GM12878 (cell line): Measurements from ENCODE around the gene PCDHGA2. TPM values are rescaled to one million over a fixed set of nuclear protein-coding genes. Genes with fewer than 3 reads are reported as not detected.

Source experiments
- ATAC-seq: fragments of 200-7000 bp; cut with Tn5 transposase; 3 replicates; pipeline ENCODE4 v1.9.1; 2020; ENCODE audit warnings: mild to moderate bottlenecking, moderate library complexity
- BruUV-seq: library from RNA; stranded (reverse); fragments of 400-500 nt; replicated peaks from 2 replicates; lab custom pipeline; 2021; lab: Mats Ljungman, UMichigan
- CTCF ChIA-PET: fragments of 300-600 bp; sonication (Branson Sonifier 250); formaldehyde crosslinking; extraction: SDS; loops from one replicate; lab custom pipeline; 2021; ENCODE audit warnings: inconsistent platforms; lab: Yijun Ruan, JAX
- POLR2A ChIA-PET: fragments of 350-600 bp; formaldehyde crosslinking; extraction: SDS; loops from one replicate; lab custom pipeline; 2021; ENCODE audit warnings: inconsistent platforms; lab: Charles Lee
- RAD21 ChIA-PET: fragments of 300-600 bp; sonication (Branson Sonifier 250); formaldehyde crosslinking; loops from one replicate; lab custom pipeline; 2023; ENCODE audit warnings: antibody characterized with exemption; ENCODE audit not compliant: unreplicated experiment; lab: Charles Lee
- SMC1A ChIA-PET: fragments of 300-600 bp; sonication (Branson Sonifier 250); formaldehyde crosslinking; loops from one replicate; lab custom pipeline; 2023; ENCODE audit not compliant: unreplicated experiment, uncharacterized antibody; lab: Charles Lee
- DNase-seq: peaks from one replicate; pipeline ENCODE4 v3.0.0-alpha.2; 2011; ENCODE audit warnings: low read depth, low spot score
- FAIRE-seq: peaks from 3 replicates; lab custom pipeline; 2011; peaks lifted over from hg19 to GRCh38; lab: Jason Lieb, UNC
- H2AFZ ChIP-seq: 2 replicates; pipeline ENCODE4 v1.6.0; 2011; ENCODE audit warnings: low read depth, low read length, control low read depth; ENCODE audit not compliant: control insufficient read depth
- H3K27ac ChIP-seq: 2 replicates; pipeline ENCODE4 v1.5.1; 2011; ENCODE audit warnings: control low read depth; ENCODE audit not compliant: control insufficient read depth, insufficient read depth
- H3K27me3 ChIP-seq, 2 experiments: replicated peaks in 1 of 2; 2 replicates each; pipeline versions ENCODE4 v1.6.0 to v1.6.1; 2011; ENCODE audit warnings: low read length in 1 of 2; ENCODE audit not compliant: control insufficient read depth in 2 of 2, insufficient read depth in 2 of 2
- H3K36me3 ChIP-seq, 2 experiments: 2 replicates each; pipeline ENCODE4 v1.5.1; 2011; ENCODE audit warnings: low read length in 1 of 2; ENCODE audit not compliant: control insufficient read depth in 2 of 2, insufficient read depth in 2 of 2
- H3K4me1 ChIP-seq: 2 replicates; pipeline ENCODE4 v1.6.1; 2011; ENCODE audit warnings: mild to moderate bottlenecking, low read length, moderate library complexity, mixed read lengths; ENCODE audit not compliant: control insufficient read depth, insufficient read depth
- H3K4me2 ChIP-seq: 2 replicates; pipeline ENCODE4 v1.6.0; 2011; ENCODE audit warnings: control low read depth; ENCODE audit not compliant: control insufficient read depth, insufficient read depth
- H3K4me3 ChIP-seq: fragments of 200-600 bp; sonication (generic); 2 replicates; pipeline ENCODE4 v1.5.1; 2016
- H3K79me2 ChIP-seq: 2 replicates; pipeline ENCODE4 v1.6.0; 2011; ENCODE audit warnings: low read length; ENCODE audit not compliant: control insufficient read depth, insufficient read depth
- H3K9ac ChIP-seq: 2 replicates; pipeline ENCODE4 v1.8.0; 2011; ENCODE audit warnings: low read length, control low read depth, mixed read lengths; ENCODE audit not compliant: control insufficient read depth, insufficient read depth
- H3K9me3 ChIP-seq: replicated peaks from 3 replicates; pipeline ENCODE4 v1.5.1; 2011; ENCODE audit warnings: mild to moderate bottlenecking, low read length; ENCODE audit not compliant: control insufficient read depth, insufficient read depth
- H4K20me1 ChIP-seq: 2 replicates; pipeline ENCODE4 v1.6.0; 2011; ENCODE audit not compliant: control insufficient read depth, insufficient read depth
- FOXK2 ChIP-seq: fragments of 450-650 bp; IDR thresholded peaks from 2 replicates; pipeline ENCODE4 v1.6.1; 2017; ENCODE audit warnings: mild to moderate bottlenecking, moderate library complexity
- IRF5 ChIP-seq: fragments of 450-650 bp; IDR thresholded peaks from 2 replicates; pipeline ENCODE4 v1.6.1; 2017; ENCODE audit warnings: borderline replicate concordance
- PRDM15 ChIP-seq: fragments of 450-650 bp; formaldehyde crosslinking; IDR thresholded peaks from 2 replicates; pipeline ENCODE4 v1.4.0; 2020; ENCODE audit warnings: mild to moderate bottlenecking, moderate library complexity
- RUNX3 ChIP-seq: IDR thresholded peaks from 2 replicates; pipeline ENCODE4 v1.6.1; 2012; ENCODE audit warnings: low read length, inconsistent platforms
- SUPT20H ChIP-seq: IDR thresholded peaks from 2 replicates; pipeline ENCODE4 v1.6.1; 2011; ENCODE audit warnings: low read depth, mild to moderate bottlenecking, low read length, moderate library complexity, borderline replicate concordance; ENCODE audit not compliant: control insufficient read depth
- WGBS: methylation state at CpG from one replicate; pipeline ENCODE4 v1.1.6; 2016; ENCODE audit warnings: low lambda C conversion rate; ENCODE audit not compliant: insufficient replicate concordance, insufficient coverage; ENCODE audit errors: missing lambda C conversion rate; 5-methylcytosine and 5-hydroxymethylcytosine counted together
- in situ Hi-C: fragments of 300-500 bp; cut with MboI; formaldehyde crosslinking; loops from 9 replicates; pipeline ENCODE4 v1.14.3; 2018; ENCODE audit warnings: mixed read lengths
- intact Hi-C: fragments of 100-400 bp; cut with micrococcal nuclease; formaldehyde crosslinking; loops from one replicate; pipeline ENCODE4 v1.14.2; 2022; ENCODE audit not compliant: unreplicated experiment
- polyA plus RNA-seq, 11 experiments: library from polyadenylated mRNA; depleted of rRNA in 4 of 11; unstranded in 6 of 11; stranded (reverse) in 5 of 11; fragments of >200 nt; fragmentation: Nextera tagmentation in 4 of 11; fragmentation: Illumina TruSeq in 1 of 11; extraction: Ambion mirVana in 4 of 11; extraction: Trizol in 1 of 11; gene quantifications; 1 replicate in 1 of 11; 2 replicates in 10 of 11; pipeline versions ENCODE4 v1.2.1 to v1.2.3, GENCODE V29; 2011 to 2016; ENCODE audit warnings: inconsistent platforms in 2 of 11, missing spikeins in 2 of 11, low read depth in 1 of 11
- total RNA-seq, 4 experiments: library from RNA; depleted of rRNA in 3 of 4; stranded (reverse); fragments of >200 nt in 3 of 4; fragmentation: Illumina TruSeq in 1 of 4; extraction: Trizol in 1 of 4; gene quantifications; 2 replicates each; pipeline versions ENCODE4 v1.2.1 to v1.2.3, GENCODE V29; 2013 to 2021

Gene PCDHGA2
- total and polyA plus RNA-seq, 10 of the 15 experiments (the other 5 are each of a cell fraction or from before 2014, with no cell fraction given): 0.03 to 0.11 (median 0.05) TPM; not detected in 4

- Histone ChIP-seq H4K20me1 (no peaks in the 10 kb centered on the region), H3K4me3 (no peak overlapping the region), H3K79me2 (no peaks in the 10 kb centered on the region), H3K4me2 (no peak overlapping the region), H3K27ac (no peak overlapping the region), H3K9ac (no peak overlapping the region), H3K4me1 (no peaks in the 10 kb centered on the region), H2AFZ (no peak overlapping the region), H3K27me3 (no peaks in the 10 kb centered on the region; a peak in 1 of 4 replicates), H3K36me3 (no peaks in the 10 kb centered on the region), H3K9me3 (peaks cover 5% of the 10 kb centered on the region; the same call in 2 of the 3 replicates)
- ATAC-seq (no peak), FAIRE-seq (no peak), DNase-seq (no peak)
- ChIA-PET CTCF (interaction anchor here (1.5 kb wide), 2 partner anchors 12 to 14 kb away, joined by 3 to 4 read pairs; no protein-coding TSS in a partner anchor), RAD21 (interaction anchor here (0.6 to 1.2 kb wide), 2 partner anchors 93 to 343 kb away, joined by 3 to 5 read pairs; partner anchors contain the start of gene PCDHGA11), SMC1A (interaction anchor here (1.2 to 1.5 kb wide), 4 partner anchors 8 to 102 kb away, joined by 3 to 5 read pairs (median 3); partner anchors contain the start of genes PCDHGA12, PCDHGA2, PCDHGA3 and TAF7), POLR2A (interaction anchor here (0.6 kb wide), 1 partner anchor 11 kb away, joined by 3 read pairs; no protein-coding TSS in a partner anchor)
- in situ Hi-C loops (loop anchor here (10.0 kb wide), 1 partner anchor 237 kb away; no protein-coding TSS in a partner anchor), intact Hi-C loops (no loop called here)
- TF ChIP-seq FOXK2 (no peak), SUPT20H (no peak), PRDM15 (no peak), IRF5 (no peak), RUNX3 (peak; percentile 21; the same call in 1 of the 2 replicates)
- no TSS peak for BruUV-seq
- 26% methylated on average over 8 of the region's 8 CpGs for WGBS
Measured at GRCh38 chr5:141328231-141328630, 10.3 kb upstream of the PCDHGA2 start.
